Left ventricle myocardium inferior (tissue), 1 donor: ENCODE data around the gene NXN. TPM values are rescaled to one million over a fixed set of nuclear protein-coding genes. Genes with fewer than 3 reads are reported as not detected.
"Not testable (repeated sequence)": the region's sequence is repeated elsewhere in the genome, so short reads cannot be mapped to it uniquely, and the experiment has no call there.

Experiments
- DNase-seq: peaks from one replicate; pipeline ENCODE4 v3.0.0-alpha.2; 2020
- H3K27ac ChIP-seq: fragments of 200-600 bp; replicated peaks from 2 replicates; pipeline ENCODE4 v1.8.0; 2021
- H3K27me3 ChIP-seq: fragments of 200-600 bp; 2 replicates; pipeline ENCODE4 v1.8.0; 2021; ENCODE audit warnings: low read depth
- H3K36me3 ChIP-seq: fragments of 200-600 bp; 2 replicates; pipeline ENCODE4 v1.8.0; 2021
- H3K4me1 ChIP-seq: fragments of 200-600 bp; 2 replicates; pipeline ENCODE4 v1.8.0; 2021
- H3K4me3 ChIP-seq: fragments of 200-600 bp; 2 replicates; pipeline ENCODE4 v1.8.0; 2021; ENCODE audit warnings: mild to moderate bottlenecking, moderate library complexity
- H3K9me3 ChIP-seq: fragments of 200-600 bp; replicated peaks from 2 replicates; pipeline ENCODE4 v1.8.0; 2021
- CTCF ChIP-seq: fragments of 200-600 bp; IDR thresholded peaks from 2 replicates; pipeline ENCODE4 v1.8.0; 2021; ENCODE audit warnings: antibody characterized with exemption, mild to moderate bottlenecking, borderline replicate concordance
- intact Hi-C: fragments of 100-400 bp; cut with micrococcal nuclease; formaldehyde crosslinking; loops from one replicate; pipeline ENCODE4 v1.11.0; 2022
- microRNA-seq: library from miRNA; unstranded; fragments of <30 nt; microRNA quantifications from one replicate; pipeline ENCODE4 v1.2.0, GENCODE V29; 2020
- total RNA-seq: library from RNA; stranded (reverse); fragmentation: NEBNext Ultra II Directional; extraction: Animal tissue kit (Norgen Biotek cat#: 25700); gene quantifications from one replicate; pipeline ENCODE4 v1.2.1, GENCODE V29; 2021
- donor health status: DM: no; HTN: yes; CAD: no; lungs with severe emphysema.

NXN gene
- total RNA-seq, 1 donor from 2014 or later, result 13.8 TPM

GRCh38 chr17:752620-753219, 226.9 kb downstream of the NXN start:
- no peaks in the 10 kb centered on the region for H3K9me3 ChIP-seq
- H3K27me3 ChIP-seq, result no peaks in the 10 kb centered on the region
- H3K36me3 ChIP-seq, result peaks cover 4% of the 10 kb centered on the region
- peak; percentile 75 for DNase-seq
- intact Hi-C loops, result no loop called here
- peak; percentile 4 for TF ChIP-seq CTCF
- peak overlapping the region; percentile 88 for H3K27ac ChIP-seq
- peak overlapping the region; percentile 99 for H3K4me3 ChIP-seq
- H3K4me1 ChIP-seq, result peaks cover 39% of the 10 kb centered on the region

GRCh38 chr17:752002-752619, 227.5 kb downstream of the NXN start, which contains the start of gene GEMIN4:
GEMIN4 (minus strand) TSS chr17:752264; CDS start chr17:752142, 122 bp downstream.
- Histone ChIP-seq H3K9me3 (no peaks in the 10 kb centered on the region), H3K27ac (peak within 1 kb of the TSS; percentile 88), H3K4me1 (peaks cover 39% of the 10 kb centered on the region), H3K36me3 (peaks cover 8% of the 10 kb centered on the region), H3K27me3 (no peaks in the 10 kb centered on the region), H3K4me3 (peak within 1 kb of the TSS; percentile 99)
- TF ChIP-seq CTCF, result peak; percentile 97
- peak; percentile 93 for DNase-seq
- intact Hi-C loops, result no loop called here

GRCh38 chr17:751269-752001, 228.1 kb downstream of the NXN start:
- no peak for TF ChIP-seq CTCF
- DNase-seq, result peak; percentile 26
- intact Hi-C loops, result no loop called here
- H3K36me3 ChIP-seq, result peaks cover 15% of the 10 kb centered on the region
- H3K4me1 ChIP-seq, result peaks cover 38% of the 10 kb centered on the region
- H3K4me3 ChIP-seq, result peak overlapping the region; percentile 99
- no peaks in the 10 kb centered on the region for H3K27me3 ChIP-seq
- H3K27ac ChIP-seq, result peak overlapping the region; percentile 88
- H3K9me3 ChIP-seq, result no peaks in the 10 kb centered on the region

DNA sequence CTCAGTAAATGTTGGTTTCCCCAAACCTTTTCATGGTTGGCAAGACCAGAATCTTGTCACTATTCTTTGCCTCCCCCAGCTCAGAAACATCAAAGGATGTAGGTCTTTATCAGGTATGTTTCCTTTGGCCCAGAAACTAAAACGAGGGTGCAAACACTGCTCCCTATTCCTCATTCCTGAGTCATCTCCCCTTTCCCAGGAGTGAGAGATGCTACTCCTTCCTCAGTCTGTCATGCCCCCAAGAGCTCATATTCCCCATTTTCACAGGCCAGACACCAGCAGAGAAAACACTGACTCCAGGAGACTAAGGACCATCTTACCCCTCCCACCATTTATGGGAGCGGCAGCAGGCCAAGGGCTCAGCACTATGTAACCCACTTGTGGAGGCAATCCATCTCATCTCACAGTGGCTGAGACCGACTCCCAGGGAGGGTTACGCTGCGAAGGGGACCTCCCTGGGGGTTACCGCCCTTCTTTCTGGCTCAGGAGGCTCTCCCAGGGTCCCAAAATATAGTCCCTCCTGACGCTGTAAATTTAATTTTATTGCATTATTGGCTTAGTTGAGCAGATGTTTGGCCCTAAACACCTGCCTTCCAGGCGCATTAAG, 229.0 kb downstream of the NXN start:
- intact Hi-C loops, result no loop called here
- H3K27ac ChIP-seq, result no peak overlapping the region
- H3K4me1 ChIP-seq, result peaks cover 32% of the 10 kb centered on the region
- peaks cover 24% of the 10 kb centered on the region for H3K36me3 ChIP-seq
- H3K4me3 ChIP-seq, result peak overlapping the region; percentile 99
- H3K9me3 ChIP-seq, result no peaks in the 10 kb centered on the region
- DNase-seq, result no peak
- no peak for TF ChIP-seq CTCF
- no peaks in the 10 kb centered on the region for H3K27me3 ChIP-seq

- peaks cover 32% of the 10 kb centered on the region for H3K4me1 ChIP-seq
- peaks cover 35% of the 10 kb centered on the region for H3K36me3 ChIP-seq
- H3K9me3 ChIP-seq, DNase-seq, H3K27me3 ChIP-seq, intact Hi-C loops, H3K27ac ChIP-seq, H3K4me3 ChIP-seq: not testable (repeated sequence)
Observed at GRCh38 chr17:749359-749758, 230.2 kb downstream of the NXN start.

Small RNA genes within 50 kb of the gene (microRNA-seq; reads per million reads assigned to microRNA genes)
- gene MIR3183, result not detected

Other genes with a start within 250 kb of the NXN start
- gene TLCD3A, start 247.2 kb downstream of the NXN start, total RNA-seq, result 1.5 TPM
- gene GEMIN4, start 227.5 kb downstream of the NXN start, total RNA-seq, result 11.1 TPM
- 26.5 TPM for gene GLOD4, start 197.5 kb downstream of the NXN start, total RNA-seq
- gene MRM3, start 197.4 kb downstream of the NXN start, total RNA-seq, result 18.7 TPM
- gene TIMM22, start 17.4 kb upstream of the NXN start, total RNA-seq, result 17.6 TPM
- gene ABR, start 200.2 kb upstream of the NXN start, total RNA-seq, result 170 TPM